Stimulated activated CD4-positive, alpha-beta T cell treated with anti-CD3 and anti-CD28 coated beads, Interleukin-1b, Interleukin-23, amount 100 ng/mL, for 24 hours (primary cell): ENCODE data around the gene SH3GLB1.

ENCODE experiments used
- DNase-seq, 4 experiments: peaks; one replicate each; pipeline ENCODE4 v3.0.0-alpha.2; 2020; ENCODE audit warnings: low read depth in 4 of 4, low spot score in 1 of 4

Gene SH3GLB1

DNA sequence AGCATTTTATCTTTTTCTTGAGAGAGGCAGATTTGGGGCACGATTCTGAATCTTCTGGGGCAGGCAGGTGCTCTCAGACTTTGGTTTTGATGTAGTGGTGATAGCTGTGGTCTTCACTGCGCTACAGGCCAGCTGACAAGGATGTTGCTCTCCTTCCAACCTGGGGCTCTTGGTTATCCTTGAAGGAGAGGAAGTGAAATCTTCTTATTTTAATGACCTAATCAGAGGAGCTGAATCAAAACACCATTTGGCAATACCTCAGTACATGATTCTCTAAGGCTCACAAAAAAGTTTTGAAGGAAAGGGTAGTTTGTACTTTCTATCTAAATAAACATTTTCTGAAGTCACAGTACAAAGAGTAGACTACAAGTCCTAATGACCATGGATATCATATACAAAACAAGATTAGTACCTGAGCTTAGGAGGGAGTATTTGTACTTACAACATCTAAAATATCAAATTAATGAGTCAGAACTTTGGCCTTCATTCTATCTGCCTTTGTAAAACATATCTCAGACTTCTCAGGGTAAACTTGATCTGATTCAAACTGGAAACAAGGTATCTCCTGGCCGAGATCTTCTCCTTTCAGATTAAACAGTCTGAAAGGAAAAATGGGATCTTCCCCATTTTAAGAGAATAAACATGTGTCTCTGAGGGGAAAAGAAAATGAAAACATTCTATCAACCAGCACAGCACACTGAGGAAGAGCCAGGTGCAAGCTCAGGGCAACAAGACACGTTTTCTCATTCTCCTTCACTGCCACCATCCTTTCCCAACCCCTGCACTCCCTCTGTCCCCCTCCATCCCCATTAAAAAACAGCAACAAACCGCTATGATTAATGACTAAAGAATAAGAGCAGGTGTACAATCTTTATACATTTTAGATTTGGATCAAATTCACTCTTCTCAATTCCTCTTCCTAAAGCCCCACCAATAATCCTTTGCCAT is 69.2 kb downstream of the SH3GLB1 start:
- DNase-seq: no peak

DNA sequence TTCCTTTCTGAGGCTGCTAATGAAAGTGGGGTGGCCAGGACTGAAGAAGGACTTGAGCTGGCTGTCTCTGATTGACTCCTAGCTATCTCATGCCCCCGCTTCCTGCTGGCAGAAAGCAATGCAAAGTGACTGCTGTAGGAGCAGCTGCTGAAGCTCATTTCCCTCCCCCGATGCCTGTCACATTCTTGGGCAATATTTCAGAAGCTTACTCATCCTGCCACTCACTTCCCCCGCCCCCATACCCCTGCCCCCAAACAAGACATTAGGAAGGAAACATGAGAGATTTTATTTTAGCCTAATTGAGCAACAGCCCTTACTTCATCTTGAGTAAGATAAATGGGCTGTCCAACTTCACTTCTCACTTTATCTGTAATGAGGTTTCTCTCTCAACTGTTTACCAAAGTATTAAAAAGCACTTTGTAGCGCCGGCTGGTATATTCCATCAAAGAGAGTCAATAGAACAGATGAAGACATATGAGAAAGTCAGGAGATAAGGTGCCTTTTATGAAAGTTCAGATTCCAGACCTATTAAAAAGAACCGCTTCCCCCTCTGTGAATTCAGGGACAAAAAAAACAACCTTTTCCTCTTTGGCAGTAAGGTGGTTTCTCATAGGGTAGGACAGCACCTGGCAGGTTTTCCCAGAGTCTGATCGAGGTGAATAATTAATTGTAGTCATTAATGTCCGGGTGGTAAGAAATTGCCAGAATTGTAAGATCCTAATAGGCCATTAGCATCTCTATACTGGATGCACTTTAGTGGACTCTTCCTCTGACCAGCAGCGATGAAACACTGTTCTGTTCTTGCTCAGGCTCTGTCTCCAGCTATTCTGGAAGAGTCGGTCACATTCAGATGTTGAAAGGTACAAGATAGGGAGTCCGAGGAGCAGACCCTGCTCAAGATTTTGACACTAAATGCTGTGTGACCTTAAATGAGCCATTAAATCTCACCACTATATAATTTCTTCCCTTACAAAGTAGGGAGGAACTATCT is 70.2 kb downstream of the SH3GLB1 start:
- DNase-seq: peak; percentile 2 to 34 (median 14)

- DNase-seq: no peak
Measured at GRCh38 chr1:86775395-86775794, 71.0 kb downstream of the SH3GLB1 start.

DNA sequence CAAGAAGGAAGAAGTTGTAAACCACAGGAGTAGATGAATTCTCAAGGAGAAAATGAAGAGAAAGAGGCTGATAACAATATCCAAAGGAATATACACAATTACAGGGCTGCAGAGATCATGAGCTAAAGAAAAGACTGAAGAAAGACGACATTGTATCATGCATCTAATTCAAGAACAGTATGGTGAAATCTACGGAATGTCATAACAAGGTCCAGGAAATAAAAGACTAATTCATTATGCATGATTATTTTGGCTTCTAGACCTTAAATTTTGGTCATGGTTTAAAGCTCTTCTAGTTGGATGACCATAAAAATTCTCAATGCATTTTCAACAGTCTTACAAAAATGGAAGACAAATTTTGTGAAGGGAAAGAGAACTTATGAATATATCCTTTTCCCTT is 71.7 kb downstream of the SH3GLB1 start:
- DNase-seq: no peak

- no peak for DNase-seq
Measured at GRCh38 chr1:86778569-86779239, 74.3 kb downstream of the SH3GLB1 start.

- no peak for DNase-seq
Measured at GRCh38 chr1:86779308-86780191, 75.2 kb downstream of the SH3GLB1 start.

- DNase-seq: no peak
Measured at GRCh38 chr1:86782482-86782881, 78.1 kb downstream of the SH3GLB1 start.

DNA sequence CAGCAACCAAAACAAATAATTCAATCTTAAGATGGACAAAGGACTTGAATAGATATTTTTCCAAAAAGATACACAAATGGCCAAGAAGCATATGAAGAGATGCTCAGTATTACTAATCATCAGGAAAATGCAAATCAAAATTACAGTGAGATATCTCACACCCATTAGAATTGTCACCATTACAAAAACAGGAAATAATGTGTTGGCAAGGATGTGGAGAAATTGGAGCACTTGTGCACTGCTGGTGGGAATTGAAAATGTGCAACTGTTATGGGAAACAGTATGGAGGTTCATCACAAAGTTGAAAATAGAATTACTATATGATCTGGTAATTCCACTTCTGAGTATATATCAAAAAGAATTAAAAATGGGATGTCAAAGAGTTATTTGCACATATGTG is 83.2 kb downstream of the SH3GLB1 start:
- DNase-seq: no peak

GRCh38 chr1:86788300-86789206 is 84.2 kb downstream of the SH3GLB1 start:
- DNase-seq: no peak

DNA sequence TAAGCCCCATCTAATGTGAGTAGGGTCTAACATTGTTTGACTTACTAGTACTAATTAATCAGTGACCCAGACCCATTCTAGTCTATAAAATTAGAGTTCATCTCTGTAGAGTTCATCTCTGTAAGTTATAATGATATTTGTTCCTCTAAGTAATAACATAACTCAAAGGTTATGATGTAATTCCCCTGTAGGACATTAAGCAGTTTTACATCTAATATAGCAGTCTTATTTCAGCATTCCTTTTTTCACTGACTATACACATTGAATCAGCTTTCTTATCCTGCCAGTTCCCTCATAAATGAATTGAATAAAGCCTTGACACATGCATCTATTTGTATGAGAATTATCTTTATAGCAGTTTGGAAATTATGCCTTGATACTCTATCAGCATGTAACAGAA is 90.9 kb downstream of the SH3GLB1 start:
- DNase-seq: no peak
